ENCODE results near the gene SPTBN2.
A peak's percentile ranks its signal among the peaks of the same experiment; 100 is the strongest.

The SPTBN2 gene

GRCh38 chr11:66686100-66686785 lies 42.8 kb downstream of the SPTBN2 start:
- peak overlapping the region; percentile 19 for H3K4me3 ChIP-seq (ENCODE audit: low read length)
- DNase-seq (ENCODE audit: low read depth): peak; percentile 96
- no peak for TF ChIP-seq CTCF (IDR thresholded peaks at IDR 0.05; ENCODE audit: insufficient read depth, low read depth, low read length, missing control alignments)

GRCh38 chr11:66685276-66686099 lies 43.5 kb downstream of the SPTBN2 start:
- no peak for DNase-seq (ENCODE audit: low read depth)
- no peak overlapping the region for H3K4me3 ChIP-seq (ENCODE audit: low read length)
- TF ChIP-seq CTCF (IDR thresholded peaks at IDR 0.05; ENCODE audit: insufficient read depth, low read depth, low read length, missing control alignments): no peak

GRCh38 chr11:66684635-66685034 lies 44.4 kb downstream of the SPTBN2 start:
- DNase-seq (ENCODE audit: low read depth): no peak
- no peak overlapping the region for H3K4me3 ChIP-seq (ENCODE audit: low read length)
- TF ChIP-seq CTCF (IDR thresholded peaks at IDR 0.05; ENCODE audit: insufficient read depth, low read depth, low read length, missing control alignments): no peak

GRCh38 chr11:66683877-66684276 lies 45.1 kb downstream of the SPTBN2 start:
- no peak for DNase-seq (ENCODE audit: low read depth)
- no peak for TF ChIP-seq CTCF (IDR thresholded peaks at IDR 0.05; ENCODE audit: insufficient read depth, low read depth, low read length, missing control alignments)
- H3K4me3 ChIP-seq (ENCODE audit: low read length): no peak overlapping the region

GRCh38 chr11:66680966-66681645 lies 47.9 kb downstream of the SPTBN2 start:
- no peak for DNase-seq (ENCODE audit: low read depth)
- no peak overlapping the region for H3K4me3 ChIP-seq (ENCODE audit: low read length)
- no peak for TF ChIP-seq CTCF (IDR thresholded peaks at IDR 0.05; ENCODE audit: insufficient read depth, low read depth, low read length, missing control alignments)

- H3K4me3 ChIP-seq (ENCODE audit: low read length): peak within 1 kb of the TSS; percentile 77
- TF ChIP-seq CTCF (IDR thresholded peaks at IDR 0.05; ENCODE audit: insufficient read depth, low read depth, low read length, missing control alignments): no peak
- peak; percentile 94 for DNase-seq (ENCODE audit: low read depth)
These were observed 51.2 kb downstream of the SPTBN2 start, which contains the start of gene RBM4B for GRCh38 chr11:66677599-66678375. RBM4B (minus strand) TSS chr11:66677887; CDS start chr11:66677079, 808 bp downstream.
